GM18909 (cell line): ENCODE data around the gene ST7.

ENCODE experiments used
- ATAC-seq: cut with Tn5 transposase; IDR thresholded peaks from one replicate; pipeline ENCODE4 v1.9.1; 2021; ENCODE audit warnings: mild to moderate bottlenecking; ENCODE audit not compliant: unreplicated experiment, poor library complexity

The ST7 gene

GRCh38 chr7:117176206-117176605 lies 222.9 kb downstream of the ST7 start:
- no peak for ATAC-seq

- no peak for ATAC-seq
These were observed 225.3 kb downstream of the ST7 start for GRCh38 chr7:117178600-117178999.

- ATAC-seq, result no peak
These were observed 226.4 kb downstream of the ST7 start for GRCh38 chr7:117179701-117180100.

- ATAC-seq, result no peak
These were observed 230.4 kb downstream of the ST7 start for GRCh38 chr7:117183729-117184128.

- no peak for ATAC-seq
These were observed 231.1 kb downstream of the ST7 start for GRCh38 chr7:117184367-117184766.

GRCh38 chr7:117185124-117185523 lies 231.8 kb downstream of the ST7 start:
- no peak for ATAC-seq

- no peak for ATAC-seq
These were observed 233.1 kb downstream of the ST7 start for GRCh38 chr7:117186218-117187010.

GRCh38 chr7:117188376-117188775 lies 235.1 kb downstream of the ST7 start:
- no peak for ATAC-seq

GRCh38 chr7:117188949-117189592 lies 235.8 kb downstream of the ST7 start:
- ATAC-seq, result no peak

- no peak for ATAC-seq
These were observed 236.8 kb downstream of the ST7 start for GRCh38 chr7:117190104-117190503.

GRCh38 chr7:117190746-117191435 lies 237.6 kb downstream of the ST7 start:
- ATAC-seq, result no peak

GRCh38 chr7:117192108-117192507 lies 238.8 kb downstream of the ST7 start:
- no peak for ATAC-seq

GRCh38 chr7:117193564-117193963 lies 240.3 kb downstream of the ST7 start:
- ATAC-seq, result no peak

GRCh38 chr7:117194445-117194844 lies 241.1 kb downstream of the ST7 start:
- no peak for ATAC-seq

- no peak for ATAC-seq
These were observed 242.2 kb downstream of the ST7 start for GRCh38 chr7:117195361-117196029.

GRCh38 chr7:117200132-117200531 lies 246.8 kb downstream of the ST7 start:
- no peak for ATAC-seq

GRCh38 chr7:117200786-117201458 lies 247.6 kb downstream of the ST7 start:
- no peak for ATAC-seq

GRCh38 chr7:117202511-117202910 lies 249.2 kb downstream of the ST7 start:
- ATAC-seq, result no peak

GRCh38 chr7:117203205-117203604 lies 249.9 kb downstream of the ST7 start:
- ATAC-seq, result no peak

- no peak for ATAC-seq
These were observed 252.6 kb downstream of the ST7 start for GRCh38 chr7:117205873-117206272.
